HG02852 (cell line): ENCODE data around the gene BABAM1.

Source experiments
- ATAC-seq: cut with Tn5 transposase; IDR thresholded peaks from one replicate; pipeline ENCODE4 v1.9.1; 2021; ENCODE audit warnings: mild to moderate bottlenecking, moderate library complexity; ENCODE audit not compliant: unreplicated experiment

Gene BABAM1

DNA sequence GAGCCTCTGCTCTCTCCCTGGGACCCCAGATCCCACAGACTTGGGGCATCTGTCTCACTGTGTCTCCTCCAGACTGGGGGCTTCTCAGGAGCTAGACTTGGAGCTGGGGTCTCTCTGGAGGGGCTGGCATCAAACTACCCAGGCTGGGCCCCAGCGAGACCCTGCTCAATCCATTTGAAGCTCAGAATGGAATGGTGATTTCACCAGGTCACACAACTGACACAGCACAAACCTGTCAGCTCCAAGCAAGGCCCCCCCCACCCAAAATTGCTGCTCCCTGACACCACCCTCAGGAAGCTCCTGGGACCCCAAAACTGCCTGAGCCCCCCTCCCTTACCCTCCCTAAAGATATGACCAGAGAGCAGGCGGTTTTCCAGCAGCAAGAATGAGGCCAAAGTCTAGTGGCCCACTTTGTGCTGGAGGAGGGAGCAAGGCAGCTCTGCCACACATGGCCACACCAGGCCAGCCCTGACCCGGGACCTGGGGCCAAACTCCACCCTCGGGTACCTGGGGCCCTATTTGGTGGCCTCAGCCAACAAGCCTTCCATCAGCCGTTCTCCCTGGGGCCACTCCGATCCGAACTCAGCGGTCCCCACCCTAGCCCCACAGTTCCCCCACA is 23.9 kb upstream of the BABAM1 start:
- ATAC-seq = no peak

DNA sequence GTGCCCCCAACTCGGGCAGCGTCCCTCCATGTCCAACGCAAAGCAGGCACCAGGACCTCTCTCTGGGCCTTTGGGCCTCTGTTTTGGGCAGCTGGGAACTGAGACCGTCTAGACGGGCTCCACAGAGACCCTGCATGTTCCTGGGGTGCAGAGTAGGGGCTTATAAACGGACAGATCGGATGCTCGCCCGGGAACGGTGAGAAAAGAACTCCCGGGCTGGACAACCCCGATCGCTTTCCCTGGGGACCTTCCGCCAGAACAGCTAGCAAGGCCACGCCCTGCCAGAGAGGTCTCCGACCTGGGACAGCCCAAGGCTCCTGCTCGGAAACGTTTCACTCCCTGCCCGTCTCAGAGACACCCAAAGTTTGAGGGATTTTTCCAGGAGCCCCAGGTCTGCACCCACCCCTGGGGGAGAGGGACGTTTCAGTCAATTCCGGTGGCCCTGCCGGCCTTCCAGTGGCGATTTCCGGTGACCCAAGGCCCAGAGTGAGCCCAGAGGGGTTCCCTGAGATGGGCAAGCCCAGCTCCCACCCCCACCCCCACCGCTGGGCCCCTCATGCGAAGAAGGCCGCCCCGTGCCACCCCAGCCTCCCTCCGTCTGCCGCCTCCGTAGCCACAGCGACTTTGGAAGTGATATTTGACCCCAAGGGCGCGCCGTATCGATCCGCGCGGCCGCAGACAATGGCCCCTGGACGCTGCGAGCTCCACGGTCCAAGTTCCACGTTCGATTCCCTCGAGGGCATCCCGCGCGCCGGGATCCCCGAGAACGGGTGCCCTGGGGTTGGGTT is 23.2 kb upstream of the BABAM1 start:
- no peak for ATAC-seq

DNA sequence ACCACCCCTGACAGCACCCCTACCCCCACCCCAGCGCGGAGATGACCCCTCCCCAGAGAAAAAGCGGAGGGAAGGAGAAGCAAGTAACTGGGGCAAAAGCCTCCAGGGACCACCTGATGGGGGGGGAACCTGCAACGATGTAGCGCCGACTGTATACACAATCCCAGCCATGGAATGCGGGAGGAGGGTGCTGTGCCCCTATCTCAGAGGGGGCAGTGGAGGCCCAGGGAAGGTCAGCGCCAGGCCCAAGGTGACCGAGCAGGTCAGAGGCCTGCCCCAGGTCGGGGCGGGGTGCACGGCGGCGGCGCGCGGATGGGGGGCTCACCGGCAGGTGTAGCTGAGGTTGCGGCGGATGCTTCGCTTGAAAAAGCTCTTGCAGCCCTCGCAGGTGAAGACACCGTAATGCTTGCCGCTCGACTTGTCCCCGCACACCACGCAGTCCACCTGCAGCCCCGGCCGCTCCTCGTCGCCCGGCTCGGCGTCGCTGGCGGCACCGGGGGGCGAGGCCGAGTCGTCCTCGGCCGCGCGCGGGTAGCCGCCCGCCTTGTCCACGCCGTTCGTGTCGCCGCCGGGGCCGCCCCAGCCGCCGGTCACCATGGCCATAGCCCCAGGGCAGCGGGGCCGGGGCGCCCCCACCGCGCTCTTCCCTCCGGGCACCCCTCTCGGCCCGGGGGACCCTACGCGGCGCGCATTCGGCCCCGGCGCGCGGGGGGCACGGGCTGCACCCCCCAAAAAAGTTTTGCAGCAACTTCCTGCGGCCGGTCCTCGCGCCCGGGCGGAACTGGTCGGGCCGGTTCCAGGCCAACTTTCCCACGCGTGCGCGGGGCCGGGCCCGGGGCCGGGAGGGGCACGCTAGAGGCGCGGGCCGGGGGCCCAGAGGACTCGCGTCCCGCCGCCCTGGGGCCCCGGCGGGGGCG is 22.4 kb upstream of the BABAM1 start:
- peak; percentile 7 for ATAC-seq

DNA sequence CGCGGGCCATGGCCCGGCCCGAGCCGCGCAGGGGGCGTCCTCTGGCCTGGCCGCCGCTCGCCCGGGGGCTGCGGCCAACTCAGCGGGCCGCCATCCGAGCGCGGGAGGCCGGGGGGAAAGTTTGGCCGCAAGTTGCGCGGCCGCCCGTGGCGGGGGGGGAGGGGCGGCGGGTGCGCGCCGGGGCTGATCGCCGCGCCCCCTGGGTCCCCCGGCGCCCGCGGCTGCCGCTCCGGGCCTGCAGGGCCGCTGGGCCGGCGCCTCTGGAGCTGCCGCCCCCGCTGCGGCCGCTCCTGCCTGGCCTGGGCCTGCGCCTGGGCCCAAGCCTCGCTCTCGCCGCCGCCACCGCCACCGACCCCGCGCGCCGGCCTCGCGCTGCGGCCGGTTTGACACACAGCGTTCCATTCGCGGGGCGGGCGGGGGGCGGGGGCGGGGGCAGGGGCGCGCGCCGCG is 21.7 kb upstream of the BABAM1 start, which contains the start of gene NR2F6:
Gene NR2F6, minus strand, starts transcription at position 385 of the 450 bp plus-strand sequence. CDS start 699 bp downstream, outside the sequence.
- peak; percentile 25 for ATAC-seq

GRCh38 chr19:17246681-17247425 is 20.4 kb upstream of the BABAM1 start:
- no peak for ATAC-seq

GRCh38 chr19:17248011-17248776 is 19.0 kb upstream of the BABAM1 start:
- ATAC-seq = no peak

GRCh38 chr19:17249887-17250548 is 17.2 kb upstream of the BABAM1 start:
- ATAC-seq = no peak

DNA sequence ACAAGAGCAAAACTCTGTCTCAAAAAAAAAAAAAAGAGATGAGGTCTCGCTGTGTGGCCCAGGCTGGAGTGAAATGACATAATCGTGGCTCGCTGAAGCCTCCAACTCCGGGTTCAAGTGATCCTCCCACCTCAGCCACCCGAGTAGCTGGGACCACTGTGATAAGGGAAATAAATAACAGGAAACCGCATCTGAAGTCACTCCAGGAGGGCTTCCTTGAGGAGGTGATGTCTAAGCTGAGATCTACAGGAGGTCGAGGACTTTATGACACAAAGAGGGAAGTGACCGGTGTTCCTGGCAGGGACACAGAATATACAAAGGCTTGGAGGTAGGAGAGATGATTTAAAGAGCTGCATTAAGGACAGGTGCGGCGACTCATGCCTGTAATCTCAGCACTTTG is 12.6 kb upstream of the BABAM1 start:
- ATAC-seq = no peak

DNA sequence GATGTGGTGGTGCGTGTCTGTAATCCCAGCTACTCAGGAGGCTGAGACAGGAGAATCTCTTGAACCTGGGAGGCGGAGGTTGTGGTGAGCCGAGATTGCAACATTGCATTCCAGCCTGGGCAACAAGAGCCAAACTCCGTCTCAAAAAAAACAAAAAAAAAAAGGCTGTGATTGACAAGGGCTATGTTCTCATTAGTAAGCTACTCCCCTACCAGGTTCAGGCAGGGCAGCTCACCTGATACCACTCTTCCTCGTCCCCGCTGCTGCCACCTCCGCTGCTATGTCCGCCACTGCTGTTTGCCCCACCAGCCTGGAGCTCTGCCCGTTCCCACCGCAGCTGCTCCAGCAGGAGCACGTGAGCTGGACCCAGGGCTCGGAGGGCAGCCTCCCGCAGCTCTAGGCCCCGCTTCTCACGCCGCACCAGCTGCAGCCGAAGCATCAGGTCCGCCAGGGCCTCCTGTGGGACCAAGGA is 12.1 kb upstream of the BABAM1 start:
- no peak for ATAC-seq

- no peak for ATAC-seq
Observed at GRCh38 chr19:17256130-17256529, 11.1 kb upstream of the BABAM1 start.

DNA sequence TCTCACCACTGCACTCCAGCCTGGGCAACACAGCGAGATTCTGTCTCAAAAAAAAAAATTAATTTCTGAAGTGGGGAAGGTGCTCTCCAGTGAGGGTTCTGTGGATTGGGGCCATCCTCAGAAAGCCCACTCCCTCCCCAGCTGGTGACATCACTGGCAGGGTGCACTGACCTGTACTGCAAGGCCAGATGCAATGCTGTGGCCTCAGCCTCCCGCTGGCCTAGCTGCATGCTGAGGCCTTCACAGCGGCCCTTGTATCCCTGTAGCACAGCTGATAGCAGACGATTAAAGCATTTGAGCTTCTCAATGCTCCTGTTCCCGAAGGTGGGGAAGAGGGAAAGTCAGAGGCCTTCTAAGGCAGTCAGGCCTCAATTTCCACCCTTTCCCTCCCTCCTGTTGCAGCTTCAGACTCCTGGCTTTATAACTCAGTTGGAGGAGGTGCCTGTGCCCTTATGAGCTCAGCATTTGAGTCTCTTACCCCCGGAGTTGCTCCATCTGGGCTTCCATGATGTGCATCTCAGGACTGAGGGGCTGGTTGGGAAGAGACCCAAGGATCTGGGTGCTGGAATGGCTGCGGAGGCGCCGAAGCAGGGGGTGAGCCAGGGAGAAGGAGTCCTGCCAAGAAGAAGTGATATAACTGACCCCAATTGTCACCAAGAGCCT is 8.0 kb upstream of the BABAM1 start:
- no peak for ATAC-seq

DNA sequence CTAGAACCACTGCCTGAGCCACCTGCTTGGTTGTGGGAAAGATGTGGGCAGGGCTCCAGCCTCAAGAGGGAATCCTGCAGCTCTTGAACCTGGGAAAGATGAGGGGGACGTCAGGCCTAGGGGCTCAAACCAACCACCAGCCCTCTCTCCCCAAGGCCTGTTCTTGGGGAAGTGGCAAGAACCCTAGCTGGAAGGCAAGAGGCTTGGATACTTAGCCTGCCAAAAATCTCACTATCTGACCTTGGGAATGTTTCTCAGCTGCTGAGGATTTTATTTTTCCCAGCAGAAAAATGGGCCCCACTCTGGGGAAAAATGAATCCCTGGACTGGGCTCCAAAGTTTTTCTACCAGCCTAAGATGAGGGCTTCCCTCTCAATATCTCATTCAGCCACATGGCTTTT is 7.3 kb upstream of the BABAM1 start:
- no peak for ATAC-seq

DNA sequence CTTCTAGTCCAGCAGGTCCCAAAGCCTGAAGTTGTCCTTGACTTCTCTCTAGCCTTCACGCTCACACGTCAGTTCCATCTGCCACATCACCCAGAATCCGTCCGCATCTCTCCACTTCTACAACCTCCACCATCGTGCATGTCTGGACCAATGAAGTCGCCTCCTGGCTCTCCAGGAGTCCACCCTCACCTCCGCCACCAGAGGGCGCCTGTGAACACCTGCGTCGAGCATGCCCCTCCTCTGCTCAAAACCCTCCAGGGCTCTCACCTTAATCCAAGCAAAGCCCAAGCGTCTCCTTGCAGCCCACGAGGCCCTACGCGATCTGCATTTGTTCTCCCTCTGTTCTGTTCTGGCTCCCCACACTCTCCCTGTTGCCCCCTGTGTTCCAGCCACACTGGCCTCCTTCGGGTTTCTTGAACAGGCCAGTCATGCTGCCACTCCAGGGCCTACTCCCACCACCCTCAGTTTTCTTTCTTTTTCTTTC is 6.4 kb upstream of the BABAM1 start:
- ATAC-seq = peak; percentile 78

DNA sequence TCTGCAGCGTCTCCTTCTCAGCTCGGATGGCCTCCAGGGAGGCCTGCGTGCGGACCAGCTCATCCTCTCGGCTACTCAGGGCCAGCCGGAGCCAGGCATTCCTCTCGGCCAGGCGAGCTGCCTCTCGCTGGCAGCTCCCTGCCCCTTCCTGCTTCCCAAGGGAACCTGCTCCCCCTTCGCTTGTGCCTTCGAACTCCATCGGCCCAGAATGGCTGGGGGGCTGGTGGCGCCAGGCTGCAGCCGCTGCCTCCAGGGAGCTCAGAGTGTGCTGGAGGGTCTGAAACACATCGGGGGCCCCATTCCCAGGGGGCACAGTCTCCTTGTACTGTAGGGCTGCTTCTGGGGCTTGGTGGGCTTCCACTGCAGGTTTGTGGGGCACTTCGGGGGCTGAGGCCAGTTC is 4.7 kb upstream of the BABAM1 start:
- ATAC-seq = no peak

DNA sequence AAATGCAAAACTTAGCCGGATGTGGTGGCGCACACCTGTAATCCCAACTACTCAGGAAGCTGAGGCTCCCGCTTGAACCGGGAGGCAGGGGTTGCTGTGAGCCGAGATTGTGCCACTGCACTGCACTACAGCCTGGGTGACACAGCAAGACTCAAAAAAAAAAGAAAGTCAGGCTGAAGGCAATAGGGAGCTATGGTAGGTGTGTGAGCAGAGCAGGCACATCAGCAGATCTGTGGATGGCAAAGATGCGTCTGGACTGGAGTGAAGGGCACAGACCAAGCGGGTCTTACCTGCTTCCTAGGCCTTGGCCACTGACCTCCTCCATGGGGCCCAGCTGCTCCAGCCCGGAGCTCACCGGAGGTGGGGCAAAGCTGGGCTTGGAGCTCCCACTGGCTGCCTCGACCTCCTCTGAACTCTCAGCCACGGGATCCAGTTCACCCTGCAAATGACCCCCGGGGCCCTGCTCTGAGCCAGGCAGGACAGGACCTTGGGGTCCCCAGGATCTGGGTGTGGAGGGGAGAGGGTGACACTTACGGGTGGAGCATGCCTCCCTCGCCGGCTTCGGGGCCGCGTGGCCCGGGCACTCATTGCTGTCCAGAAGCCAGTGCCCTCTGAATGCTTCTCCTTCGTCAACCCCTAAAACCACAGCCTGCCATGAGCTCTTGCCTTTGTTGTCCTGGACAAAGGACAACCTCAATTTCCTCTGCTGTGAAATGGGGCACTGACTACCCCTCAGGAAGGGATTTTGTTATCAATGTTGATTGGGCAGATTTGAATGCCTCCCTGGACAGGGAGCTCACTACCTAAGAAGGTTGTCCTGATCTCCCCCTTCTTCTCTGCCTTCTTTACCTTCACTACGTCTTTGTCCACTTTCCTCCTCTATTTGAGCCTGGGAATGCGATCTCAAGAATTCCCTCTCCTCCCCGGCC is 3.3 kb upstream of the BABAM1 start:
- no peak for ATAC-seq

DNA sequence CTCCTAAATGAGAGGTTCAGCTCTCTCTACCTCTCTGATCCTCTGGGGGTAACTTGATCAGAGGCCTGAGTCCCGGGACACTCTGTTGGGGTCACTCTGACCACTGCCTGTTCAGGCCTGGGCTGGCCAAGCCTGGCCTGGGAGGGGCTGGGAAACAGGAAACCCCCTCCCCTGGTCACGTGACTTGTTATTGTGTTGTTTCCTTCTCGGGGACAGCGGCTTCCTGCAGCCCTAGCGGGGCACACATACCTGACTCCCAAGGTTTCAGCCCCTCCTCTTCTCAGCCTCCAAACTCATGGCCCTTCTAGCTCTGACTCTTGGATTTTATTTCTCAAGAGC is 2.6 kb upstream of the BABAM1 start, which contains the start of gene USHBP1:
Gene USHBP1, minus strand, starts transcription at position 105 of the 339 bp plus-strand sequence. CDS start 446 bp downstream, outside the sequence.
- ATAC-seq = no peak

- ATAC-seq = no peak
Observed at GRCh38 chr19:17266026-17266425, 1.2 kb upstream of the BABAM1 start.
